NCI-H446 (cell line): Measurements from ENCODE around the gene UBE2E3.
"Not testable (repeated sequence)": the region's sequence is repeated elsewhere in the genome, so short reads cannot be mapped to it uniquely, and the experiment has no call there.

Experiments used
- DNase-seq, 2 experiments: peaks; one replicate each; lab custom pipeline; 2025; lab: John Stamatoyannopoulos, UW

UBE2E3 gene

DNA sequence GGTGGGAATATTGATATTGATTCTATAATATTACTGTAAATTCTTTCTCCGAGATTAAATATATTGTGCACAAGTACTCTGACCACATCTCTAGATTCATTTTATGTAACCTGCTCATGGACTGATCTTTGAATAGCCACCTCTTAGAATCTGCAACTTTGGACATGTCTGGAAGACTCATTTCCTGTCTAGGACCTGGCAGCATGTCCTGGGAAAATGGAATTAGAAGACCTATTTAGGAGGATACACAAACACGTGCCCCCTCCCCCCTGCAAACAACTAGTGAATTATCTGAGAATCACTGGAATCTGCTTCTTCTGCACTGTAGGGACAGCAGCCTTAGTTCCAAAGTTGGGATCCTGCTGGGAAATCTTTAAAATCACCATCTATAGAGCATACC is 94.1 kb downstream of the UBE2E3 start:
- peak in 1 of 2 experiments; percentile 9 for DNase-seq

DNA sequence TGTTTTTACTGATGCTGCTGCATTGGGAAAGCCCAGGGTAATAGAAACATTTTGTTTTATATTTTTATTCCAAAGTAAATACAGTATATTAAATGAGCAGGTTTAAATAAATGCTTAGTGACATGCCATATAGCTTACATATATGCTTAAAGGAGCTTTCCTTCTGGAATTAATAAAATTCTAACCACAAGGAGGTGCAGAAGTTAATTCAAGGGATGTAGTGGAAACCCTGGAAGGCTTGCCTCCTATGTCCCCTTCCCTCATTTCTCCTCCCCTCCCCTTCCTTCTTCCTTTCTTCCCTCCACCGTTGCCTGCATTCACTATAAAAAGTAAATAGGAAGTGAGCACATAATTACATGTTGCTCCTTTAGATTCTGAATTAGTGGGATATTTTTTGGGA is 96.3 kb downstream of the UBE2E3 start:
- DNase-seq = no peak

DNA sequence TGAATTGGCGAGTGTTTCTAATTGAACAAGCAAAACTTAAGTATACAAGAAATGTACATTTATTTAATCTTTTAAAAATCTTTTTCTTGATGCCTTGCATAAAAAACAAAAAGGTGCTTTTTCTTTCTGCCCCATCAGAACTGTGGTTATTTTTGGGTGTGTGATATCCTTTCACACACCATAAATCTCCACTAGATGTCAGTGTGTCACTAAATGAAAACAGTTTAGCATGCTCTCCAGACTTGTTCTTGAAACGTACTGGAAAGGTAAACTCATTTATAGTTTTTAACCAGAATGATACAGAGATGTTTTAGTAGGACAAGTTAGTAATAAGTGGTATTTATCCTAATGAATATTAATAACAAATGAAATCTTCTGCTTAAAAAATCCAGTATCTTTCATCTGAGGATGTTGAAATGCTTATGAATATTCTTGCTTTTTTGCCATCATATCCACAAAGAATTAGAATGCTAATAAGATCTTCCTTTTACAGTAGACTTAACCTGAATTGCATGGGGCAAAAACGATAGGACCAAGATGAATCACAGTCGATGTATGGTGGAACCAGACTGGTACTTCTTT is 96.8 kb downstream of the UBE2E3 start:
- DNase-seq = peak; percentile 27 to 79

DNA sequence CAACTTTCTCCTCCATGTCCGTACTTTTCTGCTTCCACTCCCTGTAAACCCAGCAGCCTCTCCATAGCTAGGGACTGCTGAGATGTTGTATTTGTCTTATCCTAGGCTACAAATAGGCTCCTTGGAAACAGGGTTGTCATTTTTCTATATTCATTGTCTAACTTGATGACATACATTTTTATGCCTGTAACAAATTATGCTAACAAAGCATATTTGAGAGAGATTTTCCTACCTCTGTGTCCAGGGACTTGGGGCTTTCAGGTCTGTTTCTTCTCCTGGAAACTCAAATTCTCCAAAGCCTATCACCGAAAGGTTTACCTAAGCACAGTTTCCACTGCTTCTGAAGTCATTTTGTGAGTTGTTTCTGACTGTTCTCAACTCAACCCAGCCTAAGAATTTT is 102.7 kb downstream of the UBE2E3 start:
- no peak for DNase-seq

DNA sequence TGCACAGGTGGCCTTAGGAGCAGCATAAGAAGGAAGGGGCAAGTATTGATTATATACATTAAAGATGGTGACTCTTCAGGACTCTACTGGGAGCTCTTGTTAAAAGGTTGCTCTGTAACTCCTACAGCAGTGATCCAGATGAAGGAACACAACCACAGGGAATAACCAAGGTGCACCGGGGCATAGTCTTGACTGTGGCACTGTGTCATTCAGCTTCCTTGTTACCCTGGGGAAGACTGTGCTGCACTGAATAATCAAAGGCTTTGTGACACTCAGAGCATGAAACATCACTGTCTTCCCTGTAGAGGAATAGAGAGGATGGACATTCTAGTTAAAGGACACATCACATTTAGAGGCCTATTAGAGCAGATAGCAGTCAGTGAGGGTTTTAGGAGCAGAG is 105.3 kb downstream of the UBE2E3 start:
- DNase-seq = no peak

DNA sequence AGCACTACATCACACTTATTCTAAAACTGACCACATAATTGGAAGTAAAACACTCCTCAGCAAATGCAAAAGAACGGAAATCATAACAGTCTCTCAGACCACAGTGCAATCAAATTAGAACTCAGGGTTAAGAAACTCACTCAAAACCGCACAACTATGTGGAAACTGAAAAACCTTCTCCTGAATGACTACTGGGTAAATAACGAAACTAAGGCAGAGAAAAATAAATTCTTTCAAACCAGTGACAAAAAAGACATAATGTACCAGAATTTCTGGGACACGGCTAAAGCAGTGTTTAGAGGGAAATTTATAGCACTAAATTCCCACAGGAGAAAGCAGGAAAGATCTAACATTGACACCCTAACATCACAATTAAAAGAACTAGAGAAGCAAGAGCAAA is 111.5 kb downstream of the UBE2E3 start:
- not testable (repeated sequence) for DNase-seq

DNA sequence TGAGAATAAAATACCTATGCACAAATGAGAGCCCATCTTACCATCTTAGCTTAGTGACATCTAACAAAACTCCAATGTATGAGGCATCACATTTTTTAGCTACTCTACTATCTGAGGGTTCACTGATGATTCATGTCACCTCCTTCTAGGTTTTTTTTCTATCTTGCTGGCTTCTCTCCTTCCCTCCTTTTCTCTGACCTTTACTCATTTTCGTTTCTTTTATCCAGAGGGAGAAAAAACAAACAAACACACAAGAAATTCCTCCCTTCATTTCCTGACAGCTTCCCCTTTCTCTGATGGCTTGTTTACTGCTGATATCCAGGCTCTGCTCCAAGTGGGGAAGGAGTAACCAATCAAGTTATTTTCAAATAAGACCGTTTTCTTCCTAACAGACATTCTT is 115.1 kb downstream of the UBE2E3 start:
- no peak for DNase-seq

DNA sequence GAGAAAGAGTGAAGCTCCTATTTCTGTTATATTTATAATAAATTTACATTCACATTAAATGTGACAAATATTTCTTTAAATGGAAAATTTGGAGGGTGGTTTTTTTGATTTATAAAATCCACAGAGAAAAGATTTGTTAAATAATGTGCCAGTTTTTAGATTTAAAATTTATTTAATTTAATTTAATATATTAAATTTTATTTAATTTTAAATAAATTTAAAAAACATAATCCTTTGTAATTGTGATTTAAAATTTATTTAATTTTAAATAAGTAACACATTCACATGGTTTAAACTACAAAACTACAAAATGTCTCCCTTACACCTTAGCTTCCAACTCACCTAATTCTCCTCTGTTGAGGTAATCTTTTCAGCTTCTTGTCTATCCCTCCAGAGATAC is 123.3 kb downstream of the UBE2E3 start:
- DNase-seq = no peak

DNA sequence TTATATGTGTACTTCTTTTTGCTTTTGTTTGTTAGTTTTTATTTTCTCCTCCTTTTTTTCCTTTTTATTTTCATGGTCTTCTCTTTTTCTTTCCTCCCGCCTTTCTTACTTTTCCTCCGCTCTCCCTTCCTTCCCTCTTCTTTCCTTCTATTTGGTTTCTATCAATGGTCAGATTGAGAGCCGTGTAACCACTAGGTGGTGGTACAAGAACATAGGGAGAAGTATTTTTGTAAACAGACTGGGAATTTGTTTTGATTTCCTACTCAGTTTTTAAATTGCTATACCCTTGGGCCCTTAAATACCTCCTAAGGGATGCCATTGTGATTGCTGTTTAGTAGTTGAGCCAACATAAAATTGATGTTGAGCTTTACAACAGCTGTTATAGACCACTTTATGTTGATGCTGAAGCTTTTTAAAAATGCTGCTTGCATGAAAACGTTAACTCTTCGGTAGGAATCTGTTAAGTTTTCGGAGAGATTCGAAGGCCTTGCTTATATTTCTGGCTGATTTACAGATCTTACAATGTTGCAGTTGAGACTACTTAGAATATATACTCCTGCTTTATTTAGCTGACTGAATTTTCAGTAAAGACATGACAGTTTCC is 124.2 kb downstream of the UBE2E3 start:
- DNase-seq = peak; percentile 81 to 86

DNA sequence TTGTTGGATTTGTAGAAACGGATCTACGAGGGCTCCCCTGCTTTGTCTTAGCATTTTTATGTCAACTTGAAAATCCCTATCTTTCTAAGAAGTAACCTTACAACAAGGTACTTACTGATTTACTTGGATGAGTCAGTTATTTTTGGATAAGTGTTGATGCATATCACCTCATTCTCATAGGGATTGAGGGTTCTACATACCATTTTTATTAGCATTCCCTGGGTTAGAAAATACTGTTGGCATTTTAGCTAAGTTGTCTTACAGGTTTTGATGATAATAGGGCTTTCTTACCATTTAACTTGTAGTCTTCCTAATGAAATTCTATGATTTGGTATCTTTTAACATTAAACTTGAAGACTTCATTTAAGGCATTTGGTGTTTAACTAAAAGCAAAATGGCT is 125.2 kb downstream of the UBE2E3 start:
- no peak for DNase-seq

DNA sequence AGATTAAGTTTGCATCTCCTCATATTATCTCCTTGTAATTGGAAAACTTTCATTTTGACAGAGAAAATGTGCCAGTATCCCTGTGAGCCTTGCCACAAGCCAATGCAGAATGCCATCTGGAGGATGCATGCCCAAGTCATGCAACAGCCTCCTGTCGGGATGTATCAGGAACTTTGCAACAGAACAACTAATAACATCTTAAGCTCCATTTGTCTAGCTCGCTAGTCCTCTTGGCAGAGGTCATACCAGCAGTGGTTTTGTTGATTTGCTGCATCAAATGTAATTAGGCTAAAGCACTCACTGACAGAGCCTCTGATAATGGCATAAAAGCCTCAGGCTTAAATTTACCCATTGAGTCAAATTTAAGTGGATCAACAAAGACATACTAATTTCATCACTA is 125.8 kb downstream of the UBE2E3 start:
- DNase-seq = peak; percentile 35 to 77

DNA sequence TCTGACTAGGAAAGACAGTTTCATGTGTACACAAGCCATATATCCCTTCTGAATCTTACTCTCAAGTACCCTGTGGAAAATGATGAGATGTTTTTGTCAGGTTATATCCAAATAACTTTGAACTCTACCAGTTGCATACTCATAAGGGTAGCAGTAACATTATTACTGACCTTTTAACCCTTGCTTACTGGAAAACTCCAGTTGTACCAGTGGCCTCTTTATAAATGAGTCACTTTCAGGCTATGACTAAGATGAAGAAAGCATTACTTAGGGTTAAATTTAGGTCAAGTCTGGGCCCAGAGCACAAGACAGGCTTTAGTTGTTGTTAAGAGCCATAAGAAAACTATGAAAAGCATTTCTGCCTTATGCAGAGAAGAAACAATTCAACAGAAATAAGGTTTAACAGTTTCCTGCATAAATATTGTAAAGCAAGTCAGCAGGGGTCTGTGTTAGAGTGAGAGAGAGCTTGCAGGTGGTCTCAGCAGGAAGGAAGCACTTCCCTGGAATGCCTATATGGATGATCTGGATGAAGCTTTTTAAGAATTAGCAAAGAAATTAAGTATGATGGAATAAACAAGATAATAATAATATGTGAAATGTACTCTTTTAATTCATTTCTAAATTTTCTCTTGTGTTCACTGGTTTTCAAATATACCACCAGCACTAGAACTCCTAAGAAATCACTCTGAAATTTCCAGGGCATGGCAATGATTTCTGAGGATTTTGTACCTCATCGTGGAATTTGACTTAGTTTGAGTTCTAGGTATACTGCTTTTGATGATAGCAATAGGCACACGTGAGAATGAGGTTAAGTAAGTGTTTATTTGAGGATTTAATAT is 126.6 kb downstream of the UBE2E3 start:
- DNase-seq = no peak

DNA sequence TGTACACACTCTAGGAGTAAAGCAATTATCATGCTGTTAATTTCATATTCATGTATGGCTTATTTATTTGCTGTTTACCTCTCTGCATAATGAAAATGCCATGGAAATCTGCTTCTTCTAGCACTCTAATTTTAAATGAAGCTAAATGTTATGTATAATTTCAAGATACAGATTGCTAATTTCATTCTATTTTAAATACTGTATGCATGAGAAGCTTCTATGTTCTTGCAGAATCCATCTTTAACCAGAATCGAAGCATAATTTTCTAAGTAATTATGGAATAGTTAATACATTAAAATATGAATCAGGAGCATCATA is 127.2 kb downstream of the UBE2E3 start:
- DNase-seq = no peak

DNA sequence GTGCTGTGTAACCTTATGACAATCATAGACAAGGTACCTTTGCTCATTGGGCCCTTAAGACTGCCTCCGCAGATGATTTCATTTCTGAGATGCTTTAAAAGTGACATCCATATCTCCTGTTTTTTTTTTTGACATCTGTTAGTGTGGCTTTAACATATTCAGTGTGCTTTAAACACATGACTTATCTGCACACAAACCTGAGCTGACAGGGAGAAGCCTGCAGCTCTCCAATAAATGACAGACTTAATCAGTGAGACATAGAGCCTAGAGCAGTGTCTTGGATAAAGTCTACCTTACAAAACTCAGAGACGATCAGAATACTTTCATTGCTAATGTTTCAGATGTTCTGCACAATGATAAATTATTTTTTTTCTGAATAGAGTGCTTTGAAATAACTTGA is 130.7 kb downstream of the UBE2E3 start:
- no peak for DNase-seq

DNA sequence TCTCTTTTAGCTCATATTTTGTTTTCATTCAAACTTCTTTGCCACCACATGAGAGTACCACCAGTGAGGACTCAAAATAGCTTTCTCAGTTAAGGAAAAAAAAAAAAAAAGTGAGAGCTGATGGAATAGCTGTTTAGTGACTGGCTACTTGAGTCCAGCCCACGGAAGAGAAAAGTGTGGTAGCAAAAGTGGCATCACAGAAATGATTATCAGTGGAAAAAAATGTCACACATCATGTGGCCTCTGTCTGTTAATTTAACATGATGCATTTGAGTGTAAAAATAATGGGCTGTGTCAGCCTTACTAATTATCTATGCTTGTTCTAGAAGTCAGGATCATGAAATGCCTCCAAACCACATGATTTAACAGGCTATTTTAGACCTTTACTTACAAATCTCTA is 132.5 kb downstream of the UBE2E3 start:
- DNase-seq = no peak
